ENCODE data around the gene IRF6.

- TF ChIP-seq CTCF (IDR thresholded peaks at IDR 0.05) (no peak), EZH2 (IDR thresholded peaks at IDR 0.05; ENCODE audit: borderline replicate concordance, insufficient read depth, low read depth, low read length, poor library complexity, severe bottlenecking) (no peak)
These were observed 15.4 kb downstream of the IRF6 start for GRCh38 chr1:209790286-209791193.

All from B cell (primary cell).